Stimulated activated CD8-positive, alpha-beta memory T cell treated with anti-CD3 and anti-CD28 coated beads, Interleukin-12 subunit alpha, Interleukin-12 subunit beta, amount 100 ng/mL, for 4 hours (primary cell): ENCODE data around the gene SLCO1C1.

Experiments used
- DNase-seq: peaks from one replicate; pipeline ENCODE4 v3.0.0-alpha.2; 2020; ENCODE audit warnings: low read depth

SLCO1C1 gene

GRCh38 chr12:20800160-20800559 lies 105.0 kb downstream of the SLCO1C1 start:
- DNase-seq = no peak

GRCh38 chr12:20801035-20801434 lies 105.9 kb downstream of the SLCO1C1 start:
- no peak for DNase-seq
